GM18502 (cell line): Measurements from ENCODE around the gene GNA12.
A peak's percentile ranks its signal among the peaks of the same experiment; 100 is the strongest.
"Not testable (repeated sequence)": the region's sequence is repeated elsewhere in the genome, so short reads cannot be mapped to it uniquely, and the experiment has no call there.

Source experiments
- ATAC-seq: cut with Tn5 transposase; IDR thresholded peaks from one replicate; pipeline ENCODE4 v1.9.1; 2021; ENCODE audit warnings: mild to moderate bottlenecking; ENCODE audit not compliant: unreplicated experiment, poor library complexity

Gene GNA12

DNA sequence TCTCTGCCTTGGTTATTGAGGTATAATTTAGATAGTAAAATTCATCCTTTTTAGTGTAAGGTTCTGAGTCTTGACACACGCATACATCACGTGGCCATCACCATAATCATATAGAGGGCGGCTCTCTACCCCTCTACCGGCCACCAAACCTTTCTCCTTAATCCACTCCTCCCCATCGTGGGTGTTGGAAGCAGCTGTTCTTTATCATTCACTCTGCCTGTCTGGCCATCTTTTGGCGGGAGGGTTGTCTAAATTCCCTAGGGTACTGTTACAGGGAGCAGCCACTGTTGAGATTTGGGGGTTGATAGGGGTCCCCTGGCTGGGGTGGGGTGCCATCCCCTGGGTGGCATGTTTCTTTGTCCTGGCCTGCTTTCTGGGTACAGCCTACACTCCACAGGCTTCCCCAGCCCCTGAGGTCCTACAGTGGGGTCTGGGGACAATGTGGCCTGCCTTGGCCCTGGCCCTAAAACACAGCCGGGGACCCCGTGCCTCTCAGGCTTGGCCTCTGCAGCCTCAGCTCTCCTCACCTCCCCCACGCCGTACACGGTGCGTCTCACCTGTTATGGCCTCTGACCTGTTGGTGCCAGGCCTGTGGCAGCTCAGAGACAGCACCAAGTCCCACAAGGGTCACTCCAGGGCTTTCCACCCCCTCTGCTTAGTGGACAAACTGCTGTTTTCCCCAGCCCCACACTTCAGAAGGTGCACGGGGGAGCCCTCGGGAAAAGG, 138.6 kb downstream of the GNA12 start:
- ATAC-seq, result no peak

GRCh38 chr7:2702594-2702957, 141.5 kb downstream of the GNA12 start:
- ATAC-seq, result no peak

- no peak for ATAC-seq
Measured at GRCh38 chr7:2701832-2702593, 142.1 kb downstream of the GNA12 start.

DNA sequence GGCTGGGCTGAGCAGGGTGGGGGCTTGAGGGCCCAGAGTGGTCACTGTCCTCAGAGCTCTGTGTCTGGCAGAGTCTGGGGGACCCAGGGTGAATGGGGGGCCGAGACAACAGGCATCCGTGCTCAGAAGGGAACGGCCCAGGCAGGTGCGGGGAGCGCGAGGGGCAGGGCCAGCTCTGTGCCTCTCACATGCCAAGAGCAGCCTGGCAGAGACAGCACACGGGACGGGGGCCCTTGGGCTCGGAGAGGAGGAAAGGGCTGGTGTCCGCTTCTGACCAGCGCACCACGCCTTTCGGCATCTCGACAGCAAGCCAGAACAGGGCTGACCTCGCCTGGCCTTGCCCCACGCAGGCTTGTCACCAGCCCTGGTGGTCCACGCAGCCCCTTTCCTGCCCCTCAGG, 142.7 kb downstream of the GNA12 start:
- no peak for ATAC-seq

- ATAC-seq, result no peak
Measured at GRCh38 chr7:2700141-2700850, 143.8 kb downstream of the GNA12 start.

DNA sequence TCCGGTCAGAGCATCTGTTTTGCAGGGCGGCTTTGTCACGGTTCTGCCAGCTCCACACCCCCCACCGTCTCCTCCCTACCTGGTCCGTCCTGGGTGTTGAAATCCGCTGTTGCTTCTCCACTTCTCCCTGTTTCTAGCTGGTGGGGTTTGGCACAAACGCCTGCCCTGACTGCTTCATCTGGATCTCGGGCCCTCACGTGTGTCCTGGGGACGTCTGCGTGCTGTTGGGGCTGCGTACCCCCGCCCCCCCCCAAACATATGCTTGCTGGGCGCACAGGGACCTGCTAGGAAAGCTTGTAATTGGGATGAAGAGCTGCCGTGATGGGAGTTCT, 144.9 kb downstream of the GNA12 start:
- ATAC-seq, result no peak

GRCh38 chr7:2698581-2699288, 145.4 kb downstream of the GNA12 start:
- peak; percentile 96 for ATAC-seq

- ATAC-seq, result not testable (repeated sequence)
Measured at GRCh38 chr7:2694122-2694436, 150.0 kb downstream of the GNA12 start.

DNA sequence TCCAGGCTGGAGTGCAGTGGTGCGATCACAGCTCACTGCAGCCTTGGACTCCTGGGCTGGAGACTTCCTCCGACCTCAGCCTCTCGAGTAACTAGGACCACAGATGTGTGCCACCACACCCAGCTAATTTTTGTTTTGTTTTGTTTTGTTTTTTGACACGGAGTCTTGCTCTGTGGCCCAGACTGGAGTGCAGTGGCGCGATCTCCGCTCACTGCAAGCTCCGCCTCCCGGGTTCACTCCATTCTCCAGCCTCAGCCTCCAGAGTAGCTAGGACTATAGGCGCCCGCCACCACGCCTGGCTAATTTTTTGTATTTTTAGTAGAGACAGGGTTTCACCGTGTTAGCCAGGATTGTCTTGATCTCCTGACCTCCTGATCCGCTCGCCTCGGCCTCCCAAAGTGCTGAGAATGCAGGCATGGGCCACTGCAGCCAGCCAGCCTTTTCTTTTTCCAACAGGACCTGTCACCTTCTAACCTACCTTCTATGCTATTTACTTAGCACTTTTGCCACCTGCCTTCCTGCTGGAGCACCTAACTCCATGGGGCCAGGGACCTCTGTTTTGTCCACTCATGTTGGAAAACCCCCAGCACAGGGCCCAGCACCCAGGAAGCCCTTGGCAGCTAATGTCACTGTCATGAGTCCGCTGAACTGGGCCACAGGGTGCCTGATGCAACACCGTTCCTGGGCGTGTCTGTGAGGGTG, 150.5 kb downstream of the GNA12 start:
- ATAC-seq, result not testable (repeated sequence)

DNA sequence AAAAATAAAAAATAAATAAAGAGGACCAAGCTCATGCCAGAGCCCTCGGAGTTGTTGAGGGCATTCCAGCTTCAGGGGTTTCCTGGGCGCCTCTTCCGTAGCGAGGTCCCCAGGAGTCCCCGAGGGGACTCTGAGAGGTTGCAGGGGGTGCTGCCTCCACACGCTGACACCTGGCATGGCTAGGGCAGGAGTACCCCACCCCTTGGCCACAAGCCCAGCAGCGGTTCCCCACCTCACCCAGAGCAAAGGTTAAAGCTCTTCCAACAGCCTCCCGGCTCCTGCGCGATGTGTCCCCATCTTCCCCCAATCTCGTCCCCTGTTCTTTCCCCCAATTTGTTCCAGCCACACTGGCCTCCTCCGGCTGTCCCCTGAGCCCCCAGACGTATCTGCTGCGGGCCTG, 151.6 kb downstream of the GNA12 start:
- ATAC-seq, result no peak

GRCh38 chr7:2691932-2692439, 152.1 kb downstream of the GNA12 start:
- ATAC-seq, result not testable (repeated sequence)

DNA sequence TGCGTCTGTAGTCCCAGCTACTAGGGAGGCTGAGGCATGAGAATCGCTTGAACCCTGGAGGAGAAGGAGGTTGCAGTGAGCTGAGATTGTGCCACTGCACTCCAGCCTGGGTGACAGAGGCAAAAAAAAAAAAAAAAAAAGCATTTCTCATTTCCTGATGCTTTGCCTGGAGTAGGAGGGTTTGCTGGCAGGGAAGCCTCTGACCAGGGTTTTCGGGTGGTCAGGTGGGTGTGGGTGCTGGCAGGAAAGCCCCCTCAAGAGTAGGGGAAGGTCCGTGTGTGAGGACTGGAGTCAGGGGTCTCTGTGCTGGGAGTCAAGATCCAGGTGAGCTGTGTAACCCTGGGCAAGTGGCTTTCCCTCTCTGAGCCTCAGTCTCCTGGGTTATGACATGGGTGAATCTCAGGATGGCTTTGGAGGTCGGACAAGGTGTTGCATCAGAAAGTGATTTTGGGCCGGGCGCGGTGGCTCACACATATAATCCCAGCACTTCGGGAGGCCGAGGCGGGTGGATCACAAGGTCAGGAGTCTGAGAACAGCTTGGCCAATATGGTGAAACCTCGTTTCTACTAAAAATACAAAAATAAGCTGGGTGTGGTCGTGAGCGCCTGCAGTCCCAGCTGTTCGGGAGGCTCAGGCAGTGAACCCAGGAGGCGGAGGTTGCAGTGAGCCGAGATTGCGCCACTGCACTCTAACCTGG, 152.9 kb downstream of the GNA12 start:
- ATAC-seq, result no peak

GRCh38 chr7:2689951-2690705, 154.0 kb downstream of the GNA12 start:
- ATAC-seq, result no peak

DNA sequence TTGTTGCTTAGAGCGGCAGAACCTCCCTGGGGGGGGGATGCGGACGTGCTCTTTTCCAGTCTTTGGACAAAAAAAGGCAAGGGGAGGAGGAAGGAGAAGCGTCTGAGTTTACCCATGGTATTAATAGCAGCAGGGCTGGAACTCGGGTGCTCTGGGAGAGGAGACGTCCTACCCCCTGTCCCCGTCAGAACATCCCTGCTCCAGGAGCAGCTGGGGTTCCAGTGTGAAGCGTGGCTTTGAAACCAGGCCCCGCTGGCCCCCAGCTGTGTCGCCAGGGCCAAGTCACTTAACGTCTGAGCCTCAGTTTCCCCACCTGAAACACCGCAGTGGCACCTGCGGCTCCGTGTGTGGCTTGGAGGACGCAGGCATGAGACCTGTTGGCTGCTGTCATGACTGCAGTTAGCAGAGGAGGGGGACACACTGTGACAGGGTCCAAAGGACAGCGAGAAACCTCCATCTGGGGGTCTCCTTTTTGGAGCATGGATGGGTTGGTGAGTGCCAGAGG, 154.7 kb downstream of the GNA12 start:
- ATAC-seq, result no peak

- peak; percentile 78 for ATAC-seq
Measured at GRCh38 chr7:2688409-2689342, 155.4 kb downstream of the GNA12 start.

DNA sequence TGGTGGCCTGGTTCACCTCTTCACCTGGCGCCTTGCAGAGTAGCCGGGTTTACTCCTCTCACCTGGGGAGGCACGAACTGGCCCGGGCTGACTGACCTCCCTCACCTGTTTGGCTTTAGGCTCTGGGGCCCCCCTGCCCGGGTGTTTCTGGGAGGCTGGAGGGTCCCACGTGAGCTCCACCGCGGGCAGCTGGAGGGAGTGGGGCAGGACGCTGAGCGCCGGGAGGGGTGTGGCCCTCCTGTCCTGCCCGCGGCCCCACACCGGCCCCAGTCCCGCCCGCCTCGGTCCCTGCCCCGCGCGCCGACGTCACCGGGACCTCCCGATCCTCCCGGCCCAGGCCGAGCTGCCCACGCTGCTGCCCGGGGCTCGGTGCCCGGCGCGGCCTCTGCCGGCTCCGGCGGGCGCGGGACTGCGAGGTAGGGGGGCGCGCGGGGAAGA, 156.2 kb downstream of the GNA12 start, which contains the start of gene AMZ1:
Gene AMZ1 (plus strand): TSS at position 322 of the 438 bp plus-strand sequence. CDS start 12,250 bp downstream, outside the sequence.
- no peak for ATAC-seq

DNA sequence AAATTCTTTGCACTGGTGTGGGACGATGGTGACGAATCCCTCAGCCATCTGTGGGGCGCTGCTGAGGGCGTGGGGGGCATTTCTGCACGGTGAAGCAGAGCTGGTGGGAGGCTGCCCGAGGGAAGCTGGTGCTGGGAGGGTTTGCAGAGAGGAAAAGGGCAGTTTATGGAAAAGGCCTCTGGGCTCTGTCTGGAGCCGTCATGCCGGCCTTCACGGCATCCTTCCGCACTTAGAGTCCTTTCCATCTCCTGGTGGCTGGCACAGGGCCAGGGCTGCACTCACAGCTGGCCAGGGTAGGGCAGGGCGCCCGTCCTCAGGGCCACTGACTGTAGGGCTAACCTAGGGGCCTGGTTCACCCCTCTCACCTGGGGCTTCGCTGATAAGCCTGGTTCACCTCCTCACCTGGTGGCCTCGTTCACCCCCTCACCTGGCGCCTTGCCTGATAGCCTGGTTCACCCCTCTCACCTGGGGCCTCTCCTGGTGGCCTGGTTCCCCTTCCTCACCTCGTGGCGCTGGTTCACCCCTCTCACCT, 156.7 kb downstream of the GNA12 start:
- no peak for ATAC-seq
